Hepatocyte (in vitro differentiated cells): ENCODE results near the gene ARL15. TPM values are rescaled to one million over a fixed set of nuclear protein-coding genes. Genes with fewer than 3 reads are reported as not detected.

Experiments
- DNase-seq: peaks from one replicate; pipeline ENCODE4 v3.0.0-alpha.2; 2016; ENCODE audit warnings: low spot score
- H2AFZ ChIP-seq: fragments of 200-600 bp; sonication (generic); 2 replicates; pipeline ENCODE4 v1.6.0; 2016; ENCODE audit warnings: antibody characterized with exemption, mild to moderate bottlenecking
- H3K27ac ChIP-seq: fragments of 200-600 bp; sonication (generic); 2 replicates; pipeline ENCODE4 v1.5.1; 2016; ENCODE audit warnings: mild to moderate bottlenecking
- H3K27me3 ChIP-seq: fragments of 200-600 bp; sonication (generic); 2 replicates; pipeline ENCODE4 v1.6.1; 2016
- H3K36me3 ChIP-seq: fragments of 200-600 bp; sonication (generic); replicated peaks from 2 replicates; pipeline ENCODE4 v1.5.1; 2016; ENCODE audit warnings: low read depth; ENCODE audit not compliant: insufficient read depth
- H3K4me1 ChIP-seq: fragments of 200-600 bp; sonication (generic); 2 replicates; pipeline ENCODE4 v1.5.1; 2016; ENCODE audit warnings: mild to moderate bottlenecking, moderate library complexity; ENCODE audit not compliant: insufficient read depth
- H3K4me2 ChIP-seq: fragments of 200-600 bp; sonication (generic); 2 replicates; pipeline ENCODE4 v1.6.0; 2016
- H3K4me3 ChIP-seq: fragments of 200-600 bp; sonication (generic); 2 replicates; pipeline ENCODE4 v1.5.1; 2016; ENCODE audit warnings: mild to moderate bottlenecking
- H3K79me2 ChIP-seq: fragments of 200-600 bp; sonication (generic); 2 replicates; pipeline ENCODE4 v1.6.0; 2017; ENCODE audit warnings: mild to moderate bottlenecking
- H3K9me2 ChIP-seq: fragments of 200-600 bp; sonication (generic); replicated peaks from 2 replicates; pipeline ENCODE4 v1.6.0; 2017; ENCODE audit warnings: mild to moderate bottlenecking; ENCODE audit not compliant: insufficient read depth
- H3K9me3 ChIP-seq: fragments of 200-600 bp; sonication (generic); 2 replicates; pipeline ENCODE4 v1.5.1; 2016; ENCODE audit warnings: low read depth, mild to moderate bottlenecking
- H4K20me1 ChIP-seq: fragments of 200-600 bp; sonication (generic); 2 replicates; pipeline ENCODE4 v1.6.0; 2016; ENCODE audit warnings: mild to moderate bottlenecking; ENCODE audit not compliant: insufficient read depth, poor library complexity, severe bottlenecking
- CTCF ChIP-seq: fragments of 200-600 bp; sonication (generic); IDR thresholded peaks from 2 replicates; pipeline ENCODE4 v1.5.1; 2016; ENCODE audit warnings: antibody characterized with exemption, mild to moderate bottlenecking; ENCODE audit not compliant: poor library complexity
- EZH2 ChIP-seq: fragments of 200-600 bp; sonication (generic); IDR thresholded peaks from 2 replicates; pipeline ENCODE4 v1.6.1; 2016; ENCODE audit warnings: antibody characterized with exemption, mild to moderate bottlenecking, borderline replicate concordance
- EZH2phosphoT487 ChIP-seq: fragments of 200-600 bp; sonication (generic); IDR thresholded peaks from one replicate; pipeline ENCODE4 v1.6.1; 2018; ENCODE audit warnings: antibody characterized with exemption, mild to moderate bottlenecking, low read depth, moderate library complexity; ENCODE audit not compliant: unreplicated experiment, severe bottlenecking
- WGBS: methylation state at CpG from one replicate; pipeline ENCODE4 v1.1.6; 2016; ENCODE audit warnings: low lambda C conversion rate; ENCODE audit errors: missing lambda C conversion rate; 5-methylcytosine and 5-hydroxymethylcytosine counted together
- polyA plus RNA-seq: library from polyadenylated mRNA; unstranded; fragments of >200 nt; fragmentation: Nextera tagmentation; extraction: Ambion mirVana; gene quantifications from 2 replicates; pipeline ENCODE4 v1.2.1, GENCODE V29; 2016
- total RNA-seq: library from RNA; depleted of rRNA; stranded (reverse); fragments of >200 nt; gene quantifications from 2 replicates; pipeline ENCODE4 v1.2.3, GENCODE V29; 2014

ARL15 gene
- total and polyA plus RNA-seq, 2 experiments from 2014 or later: 13.3 to 66.3 TPM

- WGBS: 100% methylated on average over 1 of the region's 1 CpG
These were observed 34.3 kb downstream of the ARL15 start for GRCh38 chr5:54276048-54276447.

GRCh38 chr5:54275361-54275760, 35.0 kb downstream of the ARL15 start:
- TF ChIP-seq EZH2phosphoT487: no peak
- TF ChIP-seq EZH2: no peak
- no peak for TF ChIP-seq CTCF
- no peak overlapping the region for H3K27ac ChIP-seq

More at GRCh38 chr5:54276048-54276447, 34.3 kb downstream of the ARL15 start:
- no peak overlapping the region for H3K4me2 ChIP-seq
- no peak for TF ChIP-seq CTCF
- no peak for TF ChIP-seq EZH2phosphoT487
- no peak for TF ChIP-seq EZH2
- H2AFZ ChIP-seq: no peak overlapping the region
- H3K9me2 ChIP-seq: no peaks in the 10 kb centered on the region
- no peaks in the 10 kb centered on the region for H3K36me3 ChIP-seq
- no peaks in the 10 kb centered on the region for H4K20me1 ChIP-seq
- H3K4me1 ChIP-seq: no peaks in the 10 kb centered on the region
- no peak overlapping the region for H3K27ac ChIP-seq
- no peaks in the 10 kb centered on the region for H3K27me3 ChIP-seq
- H3K9me3 ChIP-seq: no peaks in the 10 kb centered on the region
- no peak overlapping the region for H3K4me3 ChIP-seq
- DNase-seq: no peak
- H3K79me2 ChIP-seq: peaks cover 64% of the 10 kb centered on the region

GRCh38 chr5:54274944-54275343, 35.4 kb downstream of the ARL15 start:
- H4K20me1 ChIP-seq: no peaks in the 10 kb centered on the region
- no peaks in the 10 kb centered on the region for H3K36me3 ChIP-seq
- no peak overlapping the region for H2AFZ ChIP-seq
- H3K27me3 ChIP-seq: no peaks in the 10 kb centered on the region
- WGBS: 97% methylated on average over 2 of the region's 2 CpGs
- peaks cover 63% of the 10 kb centered on the region for H3K79me2 ChIP-seq
- no peak for DNase-seq
- H3K27ac ChIP-seq: no peak overlapping the region
- no peaks in the 10 kb centered on the region for H3K4me1 ChIP-seq
- no peak overlapping the region for H3K4me2 ChIP-seq
- H3K4me3 ChIP-seq: no peak overlapping the region
- TF ChIP-seq EZH2phosphoT487: no peak
- no peak for TF ChIP-seq CTCF
- no peak for TF ChIP-seq EZH2
- H3K9me2 ChIP-seq: no peaks in the 10 kb centered on the region
- no peaks in the 10 kb centered on the region for H3K9me3 ChIP-seq

More at GRCh38 chr5:54275361-54275760, 35.0 kb downstream of the ARL15 start:
- no peaks in the 10 kb centered on the region for H4K20me1 ChIP-seq
- H3K36me3 ChIP-seq: no peaks in the 10 kb centered on the region
- no peaks in the 10 kb centered on the region for H3K9me3 ChIP-seq
- 91% methylated on average over 4 of the region's 4 CpGs for WGBS
- H2AFZ ChIP-seq: no peak overlapping the region
- no peaks in the 10 kb centered on the region for H3K27me3 ChIP-seq
- no peak overlapping the region for H3K4me3 ChIP-seq
- no peaks in the 10 kb centered on the region for H3K9me2 ChIP-seq
- DNase-seq: no peak
- H3K4me1 ChIP-seq: no peaks in the 10 kb centered on the region
- H3K4me2 ChIP-seq: no peak overlapping the region
- peaks cover 63% of the 10 kb centered on the region for H3K79me2 ChIP-seq

GRCh38 chr5:54273715-54274114, 36.7 kb downstream of the ARL15 start:
- no peaks in the 10 kb centered on the region for H3K27me3 ChIP-seq

More at GRCh38 chr5:54273715-54274114, 36.7 kb downstream of the ARL15 start:
- no peaks in the 10 kb centered on the region for H3K36me3 ChIP-seq
- H3K4me1 ChIP-seq: no peaks in the 10 kb centered on the region
- H3K9me2 ChIP-seq: no peaks in the 10 kb centered on the region
- peaks cover 60% of the 10 kb centered on the region for H3K79me2 ChIP-seq
- H3K4me2 ChIP-seq: no peak overlapping the region
- H3K27ac ChIP-seq: no peak overlapping the region
- no peaks in the 10 kb centered on the region for H3K9me3 ChIP-seq
- no peak overlapping the region for H2AFZ ChIP-seq
- WGBS: 74% methylated on average over 6 of the region's 6 CpGs
- H4K20me1 ChIP-seq: no peaks in the 10 kb centered on the region
- no peak overlapping the region for H3K4me3 ChIP-seq
- no peak for TF ChIP-seq CTCF
- TF ChIP-seq EZH2phosphoT487: no peak
- TF ChIP-seq EZH2: no peak
- no peak for DNase-seq
